ENCODE results near the gene SLC9A5.

Gene SLC9A5

GRCh38 chr16:67255553-67256221, 6.9 kb downstream of the SLC9A5 start:
- H2BK15ac ChIP-seq (replicated peaks; ENCODE audit: low read depth): no peak overlapping the region
- no CpG with 5 or more reads among the region's 17 CpGs for WGBS (ENCODE audit: extremely low coverage, insufficient coverage, low lambda C conversion rate)
- no peaks in the 10 kb centered on the region for H3K4me1 ChIP-seq (ENCODE audit: control insufficient read depth, low read depth, low read length)
- H3K27ac ChIP-seq (ENCODE audit: low read depth, low read length): no peak overlapping the region
- H3K56ac ChIP-seq (ENCODE audit: low read length): no peak overlapping the region
- no peaks in the 10 kb centered on the region for H3K36me3 ChIP-seq (ENCODE audit: control insufficient read depth, insufficient read depth, low read length)
- no peaks in the 10 kb centered on the region for H3K27me3 ChIP-seq (ENCODE audit: insufficient read depth, low read length, poor library complexity)
- no peak overlapping the region for H3K23ac ChIP-seq (ENCODE audit: low read length)
- no peak overlapping the region for H3K4me2 ChIP-seq (ENCODE audit: low read length)
- no peak overlapping the region for H2BK120ac ChIP-seq (ENCODE audit: low read depth, low read length)
- no peak overlapping the region for H3K18ac ChIP-seq (ENCODE audit: low read length)
- H2BK5ac ChIP-seq (ENCODE audit: low read length): no peak overlapping the region
- H3K4me3 ChIP-seq (ENCODE audit: low read length): no peak overlapping the region
- H4K5ac ChIP-seq (ENCODE audit: low read length): no peak overlapping the region
- H4K8ac ChIP-seq (ENCODE audit: low read depth, low read length): no peak overlapping the region
- no peak for DNase-seq
- no peak overlapping the region for H3K4ac ChIP-seq (ENCODE audit: low read depth, low read length)
- H2AK5ac ChIP-seq (ENCODE audit: low read length): no peak overlapping the region
- no peaks in the 10 kb centered on the region for H3K79me2 ChIP-seq (ENCODE audit: control insufficient read depth, insufficient read depth, low read length)
- H3K79me1 ChIP-seq (ENCODE audit: low read length): no peaks in the 10 kb centered on the region
- no peak overlapping the region for H3K9ac ChIP-seq (ENCODE audit: low read length)

DNA sequence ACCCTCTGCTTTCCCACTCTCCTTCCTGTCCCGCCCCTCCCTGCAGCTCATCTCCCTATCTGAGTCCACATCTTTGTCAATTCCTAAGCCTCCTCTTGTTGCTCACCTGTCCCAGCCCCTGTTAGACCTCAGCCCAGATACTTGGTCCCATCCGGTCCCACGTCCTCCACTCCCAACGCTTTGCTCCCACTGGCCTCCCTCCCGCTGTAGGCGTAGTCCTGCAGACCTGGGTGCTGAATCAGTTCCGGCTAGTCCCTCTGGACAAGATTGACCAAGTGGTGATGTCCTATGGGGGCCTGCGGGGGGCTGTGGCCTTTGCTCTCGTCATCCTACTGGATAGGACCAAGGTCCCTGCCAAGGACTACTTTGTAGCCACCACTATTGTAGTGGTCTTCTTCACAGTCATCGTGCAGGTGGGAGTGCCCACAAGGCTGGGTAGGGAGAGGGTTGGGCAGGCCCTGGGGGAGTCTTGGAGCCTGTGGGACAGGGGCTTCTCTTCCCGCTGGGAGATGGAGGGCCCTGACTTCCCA, 8.0 kb downstream of the SLC9A5 start:
- Histone ChIP-seq H3K9ac (ENCODE audit: low read length) (no peak overlapping the region), H3K18ac (ENCODE audit: low read length) (no peak overlapping the region), H3K4me3 (ENCODE audit: low read length) (no peak overlapping the region), H3K27ac (ENCODE audit: low read depth, low read length) (no peak overlapping the region), H2BK15ac (replicated peaks; ENCODE audit: low read depth) (no peak overlapping the region), H3K4ac (ENCODE audit: low read depth, low read length) (no peak overlapping the region), H3K27me3 (ENCODE audit: insufficient read depth, low read length, poor library complexity) (no peaks in the 10 kb centered on the region), H3K79me2 (ENCODE audit: control insufficient read depth, insufficient read depth, low read length) (no peaks in the 10 kb centered on the region), H2AK5ac (ENCODE audit: low read length) (no peak overlapping the region), H3K4me2 (ENCODE audit: low read length) (no peak overlapping the region), H2BK5ac (ENCODE audit: low read length) (no peak overlapping the region), H3K23ac (ENCODE audit: low read length) (no peak overlapping the region), H2BK120ac (ENCODE audit: low read depth, low read length) (no peak overlapping the region), H4K5ac (ENCODE audit: low read length) (no peak overlapping the region), H3K4me1 (ENCODE audit: control insufficient read depth, low read depth, low read length) (no peaks in the 10 kb centered on the region), H3K36me3 (ENCODE audit: control insufficient read depth, insufficient read depth, low read length) (no peaks in the 10 kb centered on the region), H3K79me1 (ENCODE audit: low read length) (no peaks in the 10 kb centered on the region), H3K56ac (ENCODE audit: low read length) (no peak overlapping the region), H4K8ac (ENCODE audit: low read depth, low read length) (no peak overlapping the region)
- DNase-seq: no peak
- no CpG with 5 or more reads among the region's 11 CpGs for WGBS (ENCODE audit: extremely low coverage, insufficient coverage, low lambda C conversion rate)

- Histone ChIP-seq H2AK5ac (ENCODE audit: low read length) (no peak overlapping the region), H2BK5ac (ENCODE audit: low read length) (no peak overlapping the region), H3K79me1 (ENCODE audit: low read length) (no peaks in the 10 kb centered on the region), H3K4me3 (ENCODE audit: low read length) (no peak overlapping the region), H3K79me2 (ENCODE audit: control insufficient read depth, insufficient read depth, low read length) (no peaks in the 10 kb centered on the region), H3K56ac (ENCODE audit: low read length) (no peak overlapping the region), H3K4me1 (ENCODE audit: control insufficient read depth, low read depth, low read length) (peaks cover 1% of the 10 kb centered on the region), H3K27ac (ENCODE audit: low read depth, low read length) (no peak overlapping the region), H3K27me3 (ENCODE audit: insufficient read depth, low read length, poor library complexity) (no peaks in the 10 kb centered on the region), H4K5ac (ENCODE audit: low read length) (no peak overlapping the region), H2BK15ac (replicated peaks; ENCODE audit: low read depth) (no peak overlapping the region), H4K8ac (ENCODE audit: low read depth, low read length) (no peak overlapping the region), H2BK120ac (ENCODE audit: low read depth, low read length) (no peak overlapping the region), H3K23ac (ENCODE audit: low read length) (no peak overlapping the region), H3K9ac (ENCODE audit: low read length) (no peak overlapping the region), H3K18ac (ENCODE audit: low read length) (no peak overlapping the region), H3K4me2 (ENCODE audit: low read length) (no peak overlapping the region), H3K36me3 (ENCODE audit: control insufficient read depth, insufficient read depth, low read length) (no peaks in the 10 kb centered on the region), H3K4ac (ENCODE audit: low read depth, low read length) (no peak overlapping the region)
- no peak for DNase-seq
- WGBS (ENCODE audit: extremely low coverage, insufficient coverage, low lambda C conversion rate): no CpG with 5 or more reads among the region's 4 CpGs
Measured at GRCh38 chr16:67257486-67258160, 8.8 kb downstream of the SLC9A5 start.

GRCh38 chr16:67258161-67258835, 9.5 kb downstream of the SLC9A5 start:
- no peaks in the 10 kb centered on the region for H3K79me2 ChIP-seq (ENCODE audit: control insufficient read depth, insufficient read depth, low read length)
- no peak overlapping the region for H3K18ac ChIP-seq (ENCODE audit: low read length)
- no peak for DNase-seq
- H2BK120ac ChIP-seq (ENCODE audit: low read depth, low read length): no peak overlapping the region
- H3K79me1 ChIP-seq (ENCODE audit: low read length): no peaks in the 10 kb centered on the region
- no peak overlapping the region for H3K27ac ChIP-seq (ENCODE audit: low read depth, low read length)
- H3K56ac ChIP-seq (ENCODE audit: low read length): no peak overlapping the region
- H2BK15ac ChIP-seq (replicated peaks; ENCODE audit: low read depth): no peak overlapping the region
- H3K4me3 ChIP-seq (ENCODE audit: low read length): no peak overlapping the region
- no CpG with 5 or more reads among the region's 11 CpGs for WGBS (ENCODE audit: extremely low coverage, insufficient coverage, low lambda C conversion rate)
- H2BK5ac ChIP-seq (ENCODE audit: low read length): no peak overlapping the region
- H4K8ac ChIP-seq (ENCODE audit: low read depth, low read length): no peak overlapping the region
- H4K5ac ChIP-seq (ENCODE audit: low read length): no peak overlapping the region
- H3K4me2 ChIP-seq (ENCODE audit: low read length): no peak overlapping the region
- no peak overlapping the region for H3K23ac ChIP-seq (ENCODE audit: low read length)
- no peaks in the 10 kb centered on the region for H3K27me3 ChIP-seq (ENCODE audit: insufficient read depth, low read length, poor library complexity)
- H2AK5ac ChIP-seq (ENCODE audit: low read length): no peak overlapping the region
- no peak overlapping the region for H3K4ac ChIP-seq (ENCODE audit: low read depth, low read length)
- H3K36me3 ChIP-seq (ENCODE audit: control insufficient read depth, insufficient read depth, low read length): no peaks in the 10 kb centered on the region
- H3K4me1 ChIP-seq (ENCODE audit: control insufficient read depth, low read depth, low read length): peaks cover 6% of the 10 kb centered on the region
- no peak overlapping the region for H3K9ac ChIP-seq (ENCODE audit: low read length)

DNA sequence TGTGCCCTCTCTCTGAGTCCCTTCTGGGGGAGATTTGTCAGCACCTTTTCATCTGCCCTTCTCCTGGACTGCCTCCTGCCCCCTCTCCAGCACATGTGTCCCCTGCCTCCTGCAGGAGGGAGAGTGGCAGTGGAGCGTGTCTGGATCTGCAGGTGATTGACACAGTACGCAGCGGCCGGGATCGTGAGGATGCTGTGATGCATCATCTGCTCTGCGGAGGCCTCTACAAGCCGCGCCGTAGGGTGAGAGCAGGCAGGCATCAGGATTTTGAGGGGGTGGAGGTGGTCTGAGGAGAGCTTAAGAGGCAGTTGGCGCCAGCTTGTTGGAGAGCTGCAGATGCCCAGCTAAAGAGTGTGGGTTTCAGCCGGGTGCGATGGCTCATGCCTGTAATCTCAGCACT, 10.9 kb downstream of the SLC9A5 start:
- H3K4me3 ChIP-seq (ENCODE audit: low read length): no peak overlapping the region
- no peaks in the 10 kb centered on the region for H3K36me3 ChIP-seq (ENCODE audit: control insufficient read depth, insufficient read depth, low read length)
- H3K4me2 ChIP-seq (ENCODE audit: low read length): no peak overlapping the region
- H2BK5ac ChIP-seq (ENCODE audit: low read length): no peak overlapping the region
- H4K8ac ChIP-seq (ENCODE audit: low read depth, low read length): no peak overlapping the region
- no peak overlapping the region for H2AK5ac ChIP-seq (ENCODE audit: low read length)
- DNase-seq: no peak
- H2BK15ac ChIP-seq (replicated peaks; ENCODE audit: low read depth): no peak overlapping the region
- no CpG with 5 or more reads among the region's 12 CpGs for WGBS (ENCODE audit: extremely low coverage, insufficient coverage, low lambda C conversion rate)
- no peak overlapping the region for H4K5ac ChIP-seq (ENCODE audit: low read length)
- H3K9ac ChIP-seq (ENCODE audit: low read length): no peak overlapping the region
- H3K27ac ChIP-seq (ENCODE audit: low read depth, low read length): no peak overlapping the region
- H3K79me2 ChIP-seq (ENCODE audit: control insufficient read depth, insufficient read depth, low read length): no peaks in the 10 kb centered on the region
- H2BK120ac ChIP-seq (ENCODE audit: low read depth, low read length): no peak overlapping the region
- no peak overlapping the region for H3K23ac ChIP-seq (ENCODE audit: low read length)
- H3K27me3 ChIP-seq (ENCODE audit: insufficient read depth, low read length, poor library complexity): no peaks in the 10 kb centered on the region
- no peaks in the 10 kb centered on the region for H3K79me1 ChIP-seq (ENCODE audit: low read length)
- peaks cover 6% of the 10 kb centered on the region for H3K4me1 ChIP-seq (ENCODE audit: control insufficient read depth, low read depth, low read length)
- no peak overlapping the region for H3K4ac ChIP-seq (ENCODE audit: low read depth, low read length)
- H3K18ac ChIP-seq (ENCODE audit: low read length): no peak overlapping the region
- H3K56ac ChIP-seq (ENCODE audit: low read length): no peak overlapping the region

Measured in mesendoderm (in vitro differentiated cells).